Neural cell (in vitro differentiated cells): ENCODE measurements around the gene FXYD4. TPM values are rescaled to one million over a fixed set of nuclear protein-coding genes. Genes with fewer than 3 reads are reported as not detected.

ENCODE experiments used
- H2AFZ ChIP-seq: fragments of 200-600, 300-800 bp; sonication (generic), shearing (Covaris generic); 2 replicates; pipeline ENCODE4 v1.6.0; 2014; ENCODE audit warnings: low read depth, mild to moderate bottlenecking, antibody characterized with exemption, low read length, moderate library complexity
- H3F3A ChIP-seq: fragments of 200-600 bp; shearing (Covaris generic); 2 replicates; pipeline ENCODE4 v1.6.1; 2016; ENCODE audit warnings: mild to moderate bottlenecking, moderate library complexity, mixed read lengths, antibody characterized with exemption, low read length; ENCODE audit not compliant: insufficient read depth, poor library complexity, severe bottlenecking
- H3K27ac ChIP-seq: fragments of 200-600, 300-800 bp; sonication (generic), shearing (Covaris generic); 2 replicates; pipeline ENCODE4 v1.5.1; 2014; ENCODE audit warnings: mild to moderate bottlenecking, low read length, moderate library complexity
- H3K27me3 ChIP-seq: fragments of 300-800, 200-600 bp; sonication (generic), shearing (Covaris generic); 2 replicates; pipeline ENCODE4 v1.6.0; 2014; ENCODE audit warnings: mild to moderate bottlenecking, low read depth, low read length, moderate library complexity; ENCODE audit not compliant: insufficient read depth
- H3K36me3 ChIP-seq: fragments of 300-800, 200-600 bp; sonication (generic), shearing (Covaris generic); 2 replicates; pipeline ENCODE4 v1.5.1; 2014; ENCODE audit warnings: mild to moderate bottlenecking, antibody characterized with exemption, low read length, moderate library complexity; ENCODE audit not compliant: insufficient read depth
- H3K4me2 ChIP-seq: fragments of 300-800, 200-600 bp; sonication (generic), shearing (Covaris generic); 2 replicates; pipeline ENCODE4 v1.6.0; 2014; ENCODE audit warnings: mild to moderate bottlenecking, low read length
- H3K4me3 ChIP-seq: fragments of 300-800, 200-600 bp; sonication (generic), shearing (Covaris generic); 2 replicates; pipeline ENCODE4 v1.5.1; 2014; ENCODE audit warnings: mild to moderate bottlenecking, low read length, moderate library complexity
- H3K79me2 ChIP-seq: fragments of 200-600 bp; shearing (Covaris generic); replicated peaks from 2 replicates; pipeline ENCODE4 v1.6.0; 2014; ENCODE audit warnings: mild to moderate bottlenecking, low read length, moderate library complexity; ENCODE audit not compliant: insufficient read depth
- H3K9ac ChIP-seq: fragments of 300-800, 200-600 bp; sonication (generic), shearing (Covaris generic); 2 replicates; pipeline ENCODE4 v1.6.1; 2016; ENCODE audit warnings: mild to moderate bottlenecking, low read length, mixed read lengths
- H3K9me2 ChIP-seq: fragments of 200-600 bp; shearing (Covaris generic); 2 replicates; pipeline ENCODE4 v1.6.1; 2016; ENCODE audit warnings: mild to moderate bottlenecking, low read length, mixed read lengths; ENCODE audit not compliant: insufficient read depth
- H3K9me3 ChIP-seq: fragments of 200-600, 300-800 bp; sonication (generic), shearing (Covaris generic); 2 replicates; pipeline ENCODE4 v1.6.1; 2016; ENCODE audit warnings: mild to moderate bottlenecking, mixed run types, low read length, moderate library complexity, mixed read lengths
- H4K20me1 ChIP-seq: fragments of 200-600 bp; shearing (Covaris generic); 2 replicates; pipeline ENCODE4 v1.6.1; 2016; ENCODE audit warnings: mild to moderate bottlenecking, mixed run types; ENCODE audit not compliant: insufficient read depth
- EP300 ChIP-seq: fragments of 450-650 bp; conservative IDR thresholded peaks from 2 replicates; pipeline ENCODE4 v1.6.1; 2014; ENCODE audit warnings: antibody characterized with exemption, mild to moderate bottlenecking, moderate library complexity; ENCODE audit not compliant: poor library complexity, severe bottlenecking
- EZH2 ChIP-seq: fragments of 200-600, 300-800 bp; shearing (Covaris generic), sonication (generic); IDR thresholded peaks from 2 replicates; pipeline ENCODE4 v1.6.1; 2014; ENCODE audit warnings: antibody characterized with exemption, low read length, borderline replicate concordance, mild to moderate bottlenecking; ENCODE audit not compliant: insufficient read depth, poor library complexity, severe bottlenecking
- MXI1 ChIP-seq: fragments of 450-650 bp; conservative IDR thresholded peaks from 2 replicates; pipeline ENCODE4 v1.6.1; 2014; ENCODE audit warnings: antibody characterized with exemption, mild to moderate bottlenecking; ENCODE audit not compliant: poor library complexity, severe bottlenecking
- POLR2AphosphoS5 ChIP-seq: IDR thresholded peaks from 2 replicates; pipeline ENCODE4 v1.6.1; 2012
- RAD21 ChIP-seq: fragments of 450-650 bp; conservative IDR thresholded peaks from 2 replicates; pipeline ENCODE4 v1.6.1; 2014; ENCODE audit warnings: antibody characterized with exemption, mild to moderate bottlenecking, moderate library complexity
- SMC3 ChIP-seq: fragments of 450-650 bp; conservative IDR thresholded peaks from 2 replicates; pipeline ENCODE4 v1.6.1; 2014; ENCODE audit warnings: antibody characterized with exemption, mild to moderate bottlenecking, moderate library complexity; ENCODE audit not compliant: poor library complexity
- TAF1 ChIP-seq: IDR thresholded peaks from 2 replicates; pipeline ENCODE4 v1.6.1; 2012; ENCODE audit warnings: low read depth
- polyA plus RNA-seq: library from polyadenylated mRNA; depleted of rRNA; stranded (reverse); fragments of >200 nt; gene quantifications from 2 replicates; pipeline ENCODE4 v1.2.3, GENCODE V29; 2014
- TF ChIP-seq, protein P1 (sequence below): IDR thresholded peaks from 2 replicates; pipeline ENCODE4 v1.6.1; 2012; ENCODE audit warnings: borderline replicate concordance
- TF ChIP-seq, protein P2 (sequence below): fragments of 450-650 bp; IDR thresholded peaks from 2 replicates; pipeline ENCODE4 v1.5.1; 2014; ENCODE audit warnings: antibody characterized with exemption, mild to moderate bottlenecking, moderate library complexity; ENCODE audit not compliant: poor library complexity, severe bottlenecking

The FXYD4 gene
- polyA plus RNA-seq, 1 donor from 2014 or later = not detected

DNA sequence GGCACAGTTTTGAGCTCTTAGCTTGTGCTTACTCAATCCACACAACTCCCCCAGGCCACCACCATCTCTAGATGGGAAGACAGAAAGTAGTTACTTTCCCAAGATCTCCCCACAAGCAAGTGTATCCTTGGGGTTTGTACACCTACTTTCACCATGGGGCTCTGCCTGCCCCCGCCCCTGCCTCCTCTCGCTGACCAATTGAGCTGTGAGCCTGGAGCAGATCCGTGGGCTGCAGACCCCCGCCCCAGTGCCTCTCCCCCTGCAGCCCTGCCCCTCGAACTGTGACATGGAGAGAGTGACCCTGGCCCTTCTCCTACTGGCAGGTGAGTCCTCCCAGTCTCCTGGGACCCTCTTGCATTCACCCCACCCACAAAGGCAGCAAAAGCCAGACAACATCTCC lies 2.0 kb downstream of the FXYD4 start:
- Histone ChIP-seq H3K9me2 (no peaks in the 10 kb centered on the region), H3F3A (no peaks in the 10 kb centered on the region), H3K9me3 (no peaks in the 10 kb centered on the region), H4K20me1 (no peaks in the 10 kb centered on the region), H3K9ac (no peak overlapping the region), H3K79me2 (no peaks in the 10 kb centered on the region), H3K36me3 (no peaks in the 10 kb centered on the region), H2AFZ (no peak overlapping the region), H3K27me3 (no peaks in the 10 kb centered on the region), H3K27ac (no peak overlapping the region), H3K4me3 (no peak overlapping the region), H3K4me2 (no peak overlapping the region)
- TF ChIP-seq MXI1 = no peak
- TF ChIP-seq, protein P1, sequence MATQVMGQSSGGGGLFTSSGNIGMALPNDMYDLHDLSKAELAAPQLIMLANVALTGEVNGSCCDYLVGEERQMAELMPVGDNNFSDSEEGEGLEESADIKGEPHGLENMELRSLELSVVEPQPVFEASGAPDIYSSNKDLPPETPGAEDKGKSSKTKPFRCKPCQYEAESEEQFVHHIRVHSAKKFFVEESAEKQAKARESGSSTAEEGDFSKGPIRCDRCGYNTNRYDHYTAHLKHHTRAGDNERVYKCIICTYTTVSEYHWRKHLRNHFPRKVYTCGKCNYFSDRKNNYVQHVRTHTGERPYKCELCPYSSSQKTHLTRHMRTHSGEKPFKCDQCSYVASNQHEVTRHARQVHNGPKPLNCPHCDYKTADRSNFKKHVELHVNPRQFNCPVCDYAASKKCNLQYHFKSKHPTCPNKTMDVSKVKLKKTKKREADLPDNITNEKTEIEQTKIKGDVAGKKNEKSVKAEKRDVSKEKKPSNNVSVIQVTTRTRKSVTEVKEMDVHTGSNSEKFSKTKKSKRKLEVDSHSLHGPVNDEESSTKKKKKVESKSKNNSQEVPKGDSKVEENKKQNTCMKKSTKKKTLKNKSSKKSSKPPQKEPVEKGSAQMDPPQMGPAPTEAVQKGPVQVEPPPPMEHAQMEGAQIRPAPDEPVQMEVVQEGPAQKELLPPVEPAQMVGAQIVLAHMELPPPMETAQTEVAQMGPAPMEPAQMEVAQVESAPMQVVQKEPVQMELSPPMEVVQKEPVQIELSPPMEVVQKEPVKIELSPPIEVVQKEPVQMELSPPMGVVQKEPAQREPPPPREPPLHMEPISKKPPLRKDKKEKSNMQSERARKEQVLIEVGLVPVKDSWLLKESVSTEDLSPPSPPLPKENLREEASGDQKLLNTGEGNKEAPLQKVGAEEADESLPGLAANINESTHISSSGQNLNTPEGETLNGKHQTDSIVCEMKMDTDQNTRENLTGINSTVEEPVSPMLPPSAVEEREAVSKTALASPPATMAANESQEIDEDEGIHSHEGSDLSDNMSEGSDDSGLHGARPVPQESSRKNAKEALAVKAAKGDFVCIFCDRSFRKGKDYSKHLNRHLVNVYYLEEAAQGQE = no peak
- no peak for TF ChIP-seq TAF1
- TF ChIP-seq SMC3 = no peak
- no peak for TF ChIP-seq POLR2AphosphoS5
- no peak for TF ChIP-seq EP300

DNA sequence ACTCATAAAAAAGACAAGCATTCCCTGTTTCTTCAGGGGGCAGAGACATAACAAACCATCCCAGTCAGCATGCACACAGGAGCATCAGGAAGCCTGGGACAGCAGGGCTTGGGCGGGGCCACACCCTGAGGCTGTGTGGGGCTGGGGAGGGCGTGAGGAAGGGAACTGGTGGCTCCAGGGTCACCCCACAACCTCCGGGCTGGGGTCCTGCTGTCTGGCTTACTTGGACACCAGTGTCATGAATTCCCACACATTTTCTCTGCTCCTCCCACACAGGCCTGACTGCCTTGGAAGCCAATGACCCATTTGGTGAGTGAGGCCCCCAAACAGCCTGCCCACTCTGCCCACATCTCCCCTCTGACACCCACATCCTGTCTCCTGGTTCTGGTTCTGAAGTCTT lies 2.8 kb downstream of the FXYD4 start:
- H3K9ac ChIP-seq = no peak overlapping the region
- H3K27ac ChIP-seq = no peak overlapping the region
- no peak overlapping the region for H3K4me3 ChIP-seq
- no peak overlapping the region for H2AFZ ChIP-seq
- no peaks in the 10 kb centered on the region for H3F3A ChIP-seq
- H3K9me2 ChIP-seq = no peaks in the 10 kb centered on the region
- H3K36me3 ChIP-seq = no peaks in the 10 kb centered on the region
- H3K27me3 ChIP-seq = no peaks in the 10 kb centered on the region
- H3K79me2 ChIP-seq = no peaks in the 10 kb centered on the region
- H3K4me2 ChIP-seq = no peak overlapping the region
- TF ChIP-seq, protein P2, sequence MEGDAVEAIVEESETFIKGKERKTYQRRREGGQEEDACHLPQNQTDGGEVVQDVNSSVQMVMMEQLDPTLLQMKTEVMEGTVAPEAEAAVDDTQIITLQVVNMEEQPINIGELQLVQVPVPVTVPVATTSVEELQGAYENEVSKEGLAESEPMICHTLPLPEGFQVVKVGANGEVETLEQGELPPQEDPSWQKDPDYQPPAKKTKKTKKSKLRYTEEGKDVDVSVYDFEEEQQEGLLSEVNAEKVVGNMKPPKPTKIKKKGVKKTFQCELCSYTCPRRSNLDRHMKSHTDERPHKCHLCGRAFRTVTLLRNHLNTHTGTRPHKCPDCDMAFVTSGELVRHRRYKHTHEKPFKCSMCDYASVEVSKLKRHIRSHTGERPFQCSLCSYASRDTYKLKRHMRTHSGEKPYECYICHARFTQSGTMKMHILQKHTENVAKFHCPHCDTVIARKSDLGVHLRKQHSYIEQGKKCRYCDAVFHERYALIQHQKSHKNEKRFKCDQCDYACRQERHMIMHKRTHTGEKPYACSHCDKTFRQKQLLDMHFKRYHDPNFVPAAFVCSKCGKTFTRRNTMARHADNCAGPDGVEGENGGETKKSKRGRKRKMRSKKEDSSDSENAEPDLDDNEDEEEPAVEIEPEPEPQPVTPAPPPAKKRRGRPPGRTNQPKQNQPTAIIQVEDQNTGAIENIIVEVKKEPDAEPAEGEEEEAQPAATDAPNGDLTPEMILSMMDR = no peak
- no peak for TF ChIP-seq TAF1
- no peak for TF ChIP-seq SMC3
- no peak for TF ChIP-seq RAD21
- no peak for TF ChIP-seq EZH2
- TF ChIP-seq POLR2AphosphoS5 = no peak
- TF ChIP-seq EP300 = no peak
- no peak for TF ChIP-seq MXI1
- TF ChIP-seq, protein P1 = no peak
- H3K9me3 ChIP-seq = no peaks in the 10 kb centered on the region
- H4K20me1 ChIP-seq = no peaks in the 10 kb centered on the region
